Cardiac fibroblast (primary cell): ENCODE results near the gene STXBP6.
A peak's percentile ranks its signal among the peaks of the same experiment; 100 is the strongest.
"Not testable (repeated sequence)": the region's sequence is repeated elsewhere in the genome, so short reads cannot be mapped to it uniquely, and the experiment has no call there.

Experiments used
- DNase-seq, 2 donors: peaks; one replicate each; pipeline versions ENCODE4 v3.0.0 to v3.0.0-alpha.2; 2010; ENCODE audit warnings: low read depth in 2 of 2
- H3K4me3 ChIP-seq, 2 donors: replicated peaks in 1 of 2; 1 replicate in 1 of 2; 2 replicates in 1 of 2; pipeline ENCODE4 v1.5.1; 2011; ENCODE audit warnings: low read depth in 2 of 2, low read length in 2 of 2, mild to moderate bottlenecking in 2 of 2, moderate library complexity in 1 of 2
- CTCF ChIP-seq: IDR thresholded peaks from one replicate; pipeline ENCODE4 v1.5.1; 2011; ENCODE audit warnings: low read depth, mild to moderate bottlenecking, low read length, inconsistent platforms

The STXBP6 gene

GRCh38 chr14:24844011-24844410 is 205.9 kb downstream of the STXBP6 start:
- no peak for DNase-seq
- H3K4me3 ChIP-seq, result no peak overlapping the region
- no peak for TF ChIP-seq CTCF

- TF ChIP-seq CTCF, result no peak
- DNase-seq, result no peak
- H3K4me3 ChIP-seq, result no peak overlapping the region
Observed at GRCh38 chr14:24843494-24843893, 206.5 kb downstream of the STXBP6 start.

GRCh38 chr14:24840204-24840893 is 209.6 kb downstream of the STXBP6 start:
- TF ChIP-seq CTCF, result no peak
- no peak overlapping the region for H3K4me3 ChIP-seq
- peak in 1 of 2 donors; percentile 28 for DNase-seq

- no peak for TF ChIP-seq CTCF
- H3K4me3 ChIP-seq, result no peak overlapping the region
Observed at GRCh38 chr14:24839617-24840203, 210.2 kb downstream of the STXBP6 start.

DNA sequence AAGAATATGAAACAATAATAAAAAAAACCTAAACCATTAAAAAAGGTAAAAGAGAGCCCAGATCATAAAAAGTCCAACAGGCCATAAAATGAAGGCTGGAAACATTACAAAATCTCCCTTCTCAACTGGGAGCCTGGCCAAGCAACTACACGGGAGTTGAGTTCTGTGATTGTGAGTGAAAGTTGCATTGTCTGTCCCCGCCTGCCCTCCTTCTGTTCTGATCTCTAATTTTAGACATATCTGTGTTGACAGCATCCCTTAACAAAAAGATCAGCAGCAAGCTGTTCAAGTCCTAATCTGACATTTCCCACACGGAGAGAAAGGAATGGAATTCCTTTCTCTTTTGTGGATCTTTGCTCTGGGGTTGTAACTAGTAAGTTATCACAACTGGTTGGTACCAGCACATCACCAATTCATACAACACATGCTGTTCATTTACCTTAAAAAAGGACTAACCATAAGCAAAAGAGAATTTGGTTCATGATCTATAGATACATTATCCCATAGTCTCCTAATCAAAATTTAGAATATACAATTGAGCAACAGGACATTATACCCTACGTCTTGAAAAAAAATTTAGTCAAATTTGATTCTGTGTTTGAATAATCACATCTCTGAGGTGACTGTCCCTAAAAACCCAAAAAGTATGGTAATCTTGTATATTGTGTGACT is 210.9 kb downstream of the STXBP6 start:
- TF ChIP-seq CTCF, result no peak
- H3K4me3 ChIP-seq, result no peak overlapping the region
- DNase-seq, result peak in 1 of 2 donors; percentile 61

More at GRCh38 chr14:24839617-24840203, 210.2 kb downstream of the STXBP6 start:
- no peak for DNase-seq

DNA sequence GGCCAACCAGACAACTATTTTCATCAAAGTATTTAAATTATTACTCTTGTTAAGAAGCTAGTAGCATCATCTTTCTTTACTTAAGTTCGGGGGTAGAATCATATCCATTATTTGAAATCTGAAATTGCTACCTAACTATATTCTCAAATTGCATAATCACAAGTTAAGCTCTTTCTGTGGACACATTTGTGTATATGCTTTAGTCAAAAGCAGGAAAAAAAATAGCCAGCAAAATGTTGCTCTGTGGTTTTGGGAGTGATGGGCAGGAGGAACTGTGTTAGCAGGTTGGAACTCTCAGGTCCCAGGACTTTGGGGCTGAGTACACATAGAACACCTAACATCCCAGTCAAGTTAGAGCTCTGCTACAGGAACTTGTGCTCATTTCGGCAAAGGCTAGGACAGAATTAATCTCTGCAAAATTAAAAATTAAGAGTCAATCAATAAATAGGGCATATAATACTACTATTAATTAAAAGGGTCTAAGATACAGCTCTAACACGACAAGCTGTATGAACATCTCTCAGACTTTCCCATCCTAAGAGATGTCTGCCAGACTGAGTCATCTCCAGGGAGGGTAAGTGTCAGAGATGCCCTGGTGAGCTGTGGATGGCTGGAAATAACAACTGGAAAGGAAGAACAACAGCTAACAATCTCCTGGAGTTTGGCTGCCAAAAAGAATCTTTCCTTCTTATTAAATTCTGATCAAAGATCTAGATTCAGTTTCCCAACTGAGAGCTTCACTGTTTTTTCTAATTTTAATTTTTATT is 212.5 kb downstream of the STXBP6 start:
- no peak for TF ChIP-seq CTCF
- peak; percentile 22 to 28 for DNase-seq
- H3K4me3 ChIP-seq, result no peak overlapping the region

DNA sequence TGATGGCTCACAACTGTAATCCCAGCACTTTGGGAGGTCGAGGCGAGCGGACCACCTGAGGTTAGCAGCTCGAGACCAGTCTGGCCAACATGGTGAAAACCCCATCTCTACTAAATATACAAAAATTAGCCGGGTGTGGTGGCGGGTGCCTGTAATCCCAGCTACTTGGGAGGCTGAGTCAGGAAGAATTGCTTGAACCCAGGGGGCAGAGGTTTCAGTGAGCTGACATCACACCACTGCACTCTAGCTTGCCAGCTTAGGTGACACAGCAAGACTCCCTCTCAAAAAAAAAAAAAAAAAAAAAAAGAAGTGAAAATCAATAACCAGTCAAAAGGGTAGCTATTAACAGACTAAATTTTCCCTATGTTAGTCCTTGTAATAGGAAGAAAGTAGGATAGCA is 213.6 kb downstream of the STXBP6 start:
- not testable (repeated sequence) for DNase-seq, H3K4me3 ChIP-seq
